Activated T-helper 17 cell treated with anti-CD3 and anti-CD28 coated beads, Interleukin-2, amount 50 U/mL, for 72 hours (primary cell): ENCODE results near the gene ROR2. TPM values are rescaled to one million over a fixed set of nuclear protein-coding genes. Genes with fewer than 3 reads are reported as not detected.

Experiments used
- ATAC-seq: fragments of 150-1000 bp; cut with Tn5 transposase; replicated peaks from 2 replicates; pipeline ENCODE4 v1.10.0; 2021; ENCODE audit warnings: mild to moderate bottlenecking, moderate library complexity
- H3K27ac Mint-ChIP-seq: one replicate; pipeline ENCODE4 v1.8.0; 2022; ENCODE audit warnings: mixed read lengths
- H3K27me3 Mint-ChIP-seq: one replicate; pipeline ENCODE4 v1.8.0; 2022; ENCODE audit warnings: mixed read lengths
- H3K36me3 Mint-ChIP-seq: one replicate; pipeline ENCODE4 v1.8.0; 2022; ENCODE audit warnings: low read depth, mild to moderate bottlenecking, mixed read lengths
- H3K4me1 Mint-ChIP-seq: one replicate; pipeline ENCODE4 v1.8.0; 2022; ENCODE audit warnings: mixed read lengths
- H3K4me3 Mint-ChIP-seq: one replicate; pipeline ENCODE4 v1.8.0; 2022; ENCODE audit warnings: mild to moderate bottlenecking, mixed read lengths
- H3K9me3 Mint-ChIP-seq: one replicate; pipeline ENCODE4 v1.8.0; 2022; ENCODE audit warnings: mixed read lengths
- total RNA-seq, 2 donors: library from RNA; stranded (reverse); gene quantifications; one replicate each; pipeline ENCODE4 v1.2.3, GENCODE V29; 2022

Gene ROR2
- total RNA-seq, 2 donors from 2014 or later: 0.08 TPM; not detected in 1

GRCh38 chr9:91894536-91894935, 55.5 kb downstream of the ROR2 start:
- no peaks in the 10 kb centered on the region for H3K4me1 Mint-ChIP-seq
- no peak overlapping the region for H3K27ac Mint-ChIP-seq
- H3K36me3 Mint-ChIP-seq: no peaks in the 10 kb centered on the region
- H3K27me3 Mint-ChIP-seq: peaks cover 19% of the 10 kb centered on the region
- no peaks in the 10 kb centered on the region for H3K9me3 Mint-ChIP-seq
- H3K4me3 Mint-ChIP-seq: no peak overlapping the region
- ATAC-seq: no peak

- Mint-ChIP-seq H3K4me1 (no peaks in the 10 kb centered on the region), H3K9me3 (no peaks in the 10 kb centered on the region), H3K4me3 (no peak overlapping the region), H3K27me3 (peaks cover 16% of the 10 kb centered on the region), H3K36me3 (no peaks in the 10 kb centered on the region), H3K27ac (no peak overlapping the region)
- no peak for ATAC-seq
Observed at GRCh38 chr9:91894023-91894422, 56.0 kb downstream of the ROR2 start.

DNA sequence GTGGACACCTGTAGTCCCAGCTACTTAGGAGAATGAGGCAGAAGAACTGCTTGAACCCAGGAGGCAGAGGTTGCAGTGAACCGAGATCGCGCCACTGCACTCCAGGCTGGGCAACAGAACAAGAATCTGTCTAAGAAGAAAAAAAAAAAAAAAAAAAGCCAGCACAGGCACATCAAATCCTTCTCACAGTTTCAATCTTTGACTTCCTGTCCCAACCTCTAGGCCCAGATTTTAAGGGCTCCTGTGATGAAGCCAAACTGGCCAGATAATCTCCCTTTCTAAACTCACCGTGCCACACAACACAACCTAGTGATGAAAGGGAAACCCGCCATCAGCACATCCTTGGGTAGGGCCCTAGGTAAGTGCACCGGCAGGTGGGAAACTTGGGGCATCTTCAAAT, 58.1 kb downstream of the ROR2 start:
- H3K4me3 Mint-ChIP-seq: no peak overlapping the region
- peaks cover 22% of the 10 kb centered on the region for H3K27me3 Mint-ChIP-seq
- H3K27ac Mint-ChIP-seq: no peak overlapping the region
- no peak for ATAC-seq
- H3K9me3 Mint-ChIP-seq: no peaks in the 10 kb centered on the region
- H3K36me3 Mint-ChIP-seq: no peaks in the 10 kb centered on the region
- no peaks in the 10 kb centered on the region for H3K4me1 Mint-ChIP-seq

- Mint-ChIP-seq H3K36me3 (no peaks in the 10 kb centered on the region), H3K9me3 (no peaks in the 10 kb centered on the region), H3K27ac (no peak overlapping the region), H3K4me1 (no peaks in the 10 kb centered on the region), H3K4me3 (no peak overlapping the region), H3K27me3 (peaks cover 20% of the 10 kb centered on the region)
- no peak for ATAC-seq
Observed at GRCh38 chr9:91890662-91891061, 59.4 kb downstream of the ROR2 start.

- Mint-ChIP-seq H3K4me1 (no peaks in the 10 kb centered on the region), H3K27me3 (peaks cover 17% of the 10 kb centered on the region), H3K9me3 (no peaks in the 10 kb centered on the region), H3K4me3 (no peak overlapping the region), H3K27ac (no peak overlapping the region), H3K36me3 (no peaks in the 10 kb centered on the region)
- no peak for ATAC-seq
Observed at GRCh38 chr9:91889161-91889911, 60.7 kb downstream of the ROR2 start.

GRCh38 chr9:91886414-91887076, 63.5 kb downstream of the ROR2 start:
- Mint-ChIP-seq H3K4me1 (no peaks in the 10 kb centered on the region), H3K4me3 (no peak overlapping the region), H3K27ac (no peak overlapping the region), H3K36me3 (no peaks in the 10 kb centered on the region), H3K9me3 (no peaks in the 10 kb centered on the region), H3K27me3 (peaks cover 10% of the 10 kb centered on the region)
- ATAC-seq: no peak

DNA sequence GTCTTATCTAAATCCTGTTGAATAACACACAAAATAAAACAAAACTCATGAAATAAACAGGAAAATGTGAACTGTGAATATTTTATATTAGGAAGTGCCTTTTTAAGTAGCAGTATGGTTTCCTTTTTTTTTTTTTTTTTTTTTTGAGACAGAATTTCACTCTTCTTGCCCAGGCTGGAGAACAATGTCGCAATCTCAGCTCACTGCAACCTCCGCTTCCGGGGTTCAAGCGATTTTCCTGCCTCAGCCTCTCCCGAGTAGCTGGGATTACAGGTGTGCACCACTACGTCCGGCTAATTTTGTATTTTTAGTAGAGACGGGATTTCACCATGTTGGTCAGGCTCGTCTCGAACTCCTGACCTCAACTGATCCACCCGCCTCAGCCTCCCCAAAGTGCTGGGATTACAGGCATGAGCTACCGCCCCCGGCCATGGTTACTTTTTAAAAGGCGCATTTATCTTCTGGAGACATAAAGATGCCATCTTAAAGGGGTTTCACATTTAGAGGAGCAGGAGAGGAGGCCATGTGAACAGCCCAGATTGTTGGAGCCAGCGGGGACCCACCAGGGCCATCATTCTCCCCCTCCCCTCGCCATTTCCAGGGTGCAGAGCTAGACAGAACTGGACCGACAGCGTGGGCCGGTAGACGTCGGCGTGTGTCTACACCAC, 64.1 kb downstream of the ROR2 start:
- Mint-ChIP-seq H3K27me3 (peaks cover 12% of the 10 kb centered on the region), H3K4me3 (no peak overlapping the region), H3K4me1 (no peaks in the 10 kb centered on the region), H3K9me3 (no peaks in the 10 kb centered on the region), H3K36me3 (no peaks in the 10 kb centered on the region), H3K27ac (no peak overlapping the region)
- no peak for ATAC-seq

DNA sequence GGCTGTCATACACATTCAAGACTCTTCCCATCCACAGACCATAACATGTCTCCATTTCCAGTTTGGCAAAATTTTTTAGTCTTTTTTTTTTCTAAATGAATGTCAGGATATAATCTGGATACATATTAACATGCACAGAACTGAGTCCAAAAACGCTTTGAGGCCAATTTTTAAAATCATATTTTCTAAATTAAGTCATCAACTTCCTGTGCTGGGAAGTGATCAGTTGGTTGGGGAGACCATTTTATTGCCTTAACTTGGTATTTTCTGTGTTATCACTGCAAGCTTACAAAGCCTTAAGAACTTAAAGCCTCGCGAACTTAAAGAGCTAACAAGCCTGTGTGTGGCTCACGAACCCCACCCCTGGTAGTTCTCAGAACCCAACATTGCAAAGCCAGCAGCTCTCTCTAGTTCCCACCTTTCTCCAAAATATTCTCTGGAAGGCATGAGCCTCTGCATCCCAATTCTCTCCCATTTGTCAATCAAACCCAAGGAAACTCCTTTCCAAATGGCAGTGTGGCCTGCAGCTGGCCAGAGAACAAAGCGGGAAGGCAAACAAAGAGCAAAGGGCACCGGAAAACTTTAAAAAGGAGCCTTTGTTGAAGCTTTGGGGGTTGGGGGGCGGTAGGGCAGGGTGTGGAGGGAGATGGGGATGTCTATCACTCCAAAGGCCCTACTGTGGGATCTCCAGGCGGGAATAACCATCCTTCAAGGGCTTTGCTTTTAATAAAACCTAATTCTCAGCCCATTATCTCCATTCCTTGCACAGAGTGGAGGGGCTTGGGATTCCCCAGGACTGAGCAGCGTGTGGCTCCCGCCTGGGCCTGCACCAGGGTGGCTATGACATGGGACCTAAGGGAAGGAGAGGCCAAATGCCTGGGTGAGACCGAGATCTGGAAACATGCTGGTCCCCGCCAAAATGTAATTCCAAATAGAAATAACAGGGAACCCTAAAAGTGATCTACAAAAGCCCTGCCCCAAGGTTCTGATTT, 65.0 kb downstream of the ROR2 start:
- ATAC-seq: no peak
- H3K36me3 Mint-ChIP-seq: no peaks in the 10 kb centered on the region
- H3K27ac Mint-ChIP-seq: no peak overlapping the region
- no peak overlapping the region for H3K4me3 Mint-ChIP-seq
- no peaks in the 10 kb centered on the region for H3K4me1 Mint-ChIP-seq
- no peaks in the 10 kb centered on the region for H3K9me3 Mint-ChIP-seq
- H3K27me3 Mint-ChIP-seq: peaks cover 12% of the 10 kb centered on the region

GRCh38 chr9:91884153-91884552, 65.9 kb downstream of the ROR2 start:
- H3K4me3 Mint-ChIP-seq: no peak overlapping the region
- no peaks in the 10 kb centered on the region for H3K4me1 Mint-ChIP-seq
- peaks cover 12% of the 10 kb centered on the region for H3K27me3 Mint-ChIP-seq
- no peak overlapping the region for H3K27ac Mint-ChIP-seq
- H3K9me3 Mint-ChIP-seq: no peaks in the 10 kb centered on the region
- no peak for ATAC-seq
- H3K36me3 Mint-ChIP-seq: no peaks in the 10 kb centered on the region

- Mint-ChIP-seq H3K27me3 (peaks cover 8% of the 10 kb centered on the region), H3K9me3 (no peaks in the 10 kb centered on the region), H3K4me1 (no peaks in the 10 kb centered on the region), H3K27ac (no peak overlapping the region), H3K4me3 (no peak overlapping the region), H3K36me3 (no peaks in the 10 kb centered on the region)
- no peak for ATAC-seq
Observed at GRCh38 chr9:91883503-91883902, 66.5 kb downstream of the ROR2 start.

GRCh38 chr9:91882627-91883026, 67.4 kb downstream of the ROR2 start:
- Mint-ChIP-seq H3K27ac (no peak overlapping the region), H3K36me3 (no peaks in the 10 kb centered on the region), H3K4me3 (no peak overlapping the region), H3K4me1 (no peaks in the 10 kb centered on the region), H3K27me3 (peaks cover 4% of the 10 kb centered on the region), H3K9me3 (no peaks in the 10 kb centered on the region)
- ATAC-seq: no peak

DNA sequence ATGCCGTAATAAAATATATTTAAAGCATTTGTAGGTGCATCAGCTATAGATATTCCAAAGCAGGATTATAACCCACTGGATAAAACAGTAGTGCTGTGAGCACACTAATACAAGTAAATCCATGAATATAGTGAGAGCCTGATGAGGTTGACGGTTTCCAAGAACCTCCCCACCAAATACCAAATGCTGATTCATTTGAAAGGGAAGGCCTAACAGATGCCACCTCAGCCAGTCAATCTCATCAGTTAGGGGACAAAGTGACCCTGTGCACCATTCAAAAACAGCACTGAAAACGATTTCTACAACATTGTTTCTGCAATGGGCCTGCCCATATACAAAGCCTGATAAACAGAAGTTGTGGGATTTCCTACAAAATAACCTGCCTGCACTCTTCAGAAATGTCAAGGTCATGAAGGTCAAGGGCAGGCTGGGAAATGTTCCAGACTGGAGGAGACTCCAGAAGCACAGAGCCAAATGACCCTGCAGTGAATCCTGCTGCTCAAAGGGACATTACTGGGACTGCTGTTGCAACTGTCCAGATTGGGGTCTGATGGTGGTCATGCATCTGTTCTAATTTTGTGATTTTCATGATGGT, 69.6 kb downstream of the ROR2 start:
- peaks cover 7% of the 10 kb centered on the region for H3K27me3 Mint-ChIP-seq
- no peaks in the 10 kb centered on the region for H3K9me3 Mint-ChIP-seq
- no peak for ATAC-seq
- no peaks in the 10 kb centered on the region for H3K4me1 Mint-ChIP-seq
- no peak overlapping the region for H3K27ac Mint-ChIP-seq
- H3K4me3 Mint-ChIP-seq: no peak overlapping the region
- H3K36me3 Mint-ChIP-seq: no peaks in the 10 kb centered on the region

DNA sequence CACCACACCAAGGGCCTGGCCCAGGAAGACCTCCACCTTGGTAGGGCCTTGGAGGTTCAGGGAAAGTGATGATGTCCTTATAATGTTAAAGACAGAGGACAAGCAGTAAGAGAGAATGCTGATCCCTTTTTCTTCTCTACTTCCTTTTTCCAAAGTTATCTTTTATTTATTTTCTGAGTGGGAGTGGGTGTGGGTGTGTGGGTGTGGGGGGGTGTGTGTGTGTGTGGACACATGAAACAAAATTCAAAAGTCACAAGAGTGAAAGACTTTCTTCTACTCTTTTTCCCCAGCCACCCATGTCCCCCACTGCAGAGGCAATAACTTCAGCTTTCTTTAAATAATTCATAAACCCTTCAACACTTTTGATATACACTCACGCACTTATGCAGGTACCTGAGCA, 70.8 kb downstream of the ROR2 start:
- ATAC-seq: no peak
- no peaks in the 10 kb centered on the region for H3K9me3 Mint-ChIP-seq
- H3K27ac Mint-ChIP-seq: no peak overlapping the region
- peaks cover 10% of the 10 kb centered on the region for H3K27me3 Mint-ChIP-seq
- no peaks in the 10 kb centered on the region for H3K4me1 Mint-ChIP-seq
- no peak overlapping the region for H3K4me3 Mint-ChIP-seq
- H3K36me3 Mint-ChIP-seq: no peaks in the 10 kb centered on the region

- Mint-ChIP-seq H3K27me3 (peaks cover 6% of the 10 kb centered on the region), H3K27ac (no peak overlapping the region), H3K4me1 (no peaks in the 10 kb centered on the region), H3K4me3 (no peak overlapping the region), H3K9me3 (no peaks in the 10 kb centered on the region), H3K36me3 (no peaks in the 10 kb centered on the region)
- no peak for ATAC-seq
Observed at GRCh38 chr9:91873637-91874051, 76.4 kb downstream of the ROR2 start.
